HG02678 (cell line): ENCODE data around the gene CPLX4.

Experiments
- ATAC-seq: cut with Tn5 transposase; IDR thresholded peaks from one replicate; pipeline ENCODE4 v1.9.1; 2021; ENCODE audit warnings: mild to moderate bottlenecking, moderate library complexity; ENCODE audit not compliant: unreplicated experiment

CPLX4 gene

GRCh38 chr18:59308248-59308937 is 10.1 kb downstream of the CPLX4 start:
- peak; percentile 94 for ATAC-seq

GRCh38 chr18:59306640-59307039 is 11.8 kb downstream of the CPLX4 start:
- ATAC-seq = no peak

- ATAC-seq = no peak
Observed at GRCh38 chr18:59305295-59305694, 13.2 kb downstream of the CPLX4 start.

GRCh38 chr18:59303656-59304195 is 14.7 kb downstream of the CPLX4 start:
- ATAC-seq = no peak

- no peak for ATAC-seq
Observed at GRCh38 chr18:59303006-59303405, 15.4 kb downstream of the CPLX4 start.

- no peak for ATAC-seq
Observed at GRCh38 chr18:59301929-59302328, 16.5 kb downstream of the CPLX4 start.

GRCh38 chr18:59300676-59301285 is 17.7 kb downstream of the CPLX4 start:
- ATAC-seq = no peak

GRCh38 chr18:59298871-59299270 is 19.6 kb downstream of the CPLX4 start:
- no peak for ATAC-seq

GRCh38 chr18:59293317-59293716 is 25.1 kb downstream of the CPLX4 start:
- ATAC-seq = no peak

GRCh38 chr18:59286341-59286740 is 32.1 kb downstream of the CPLX4 start:
- no peak for ATAC-seq

- no peak for ATAC-seq
Observed at GRCh38 chr18:59282341-59282740, 36.1 kb downstream of the CPLX4 start.

- ATAC-seq = no peak
Observed at GRCh38 chr18:59279722-59280121, 38.7 kb downstream of the CPLX4 start.

- no peak for ATAC-seq
Observed at GRCh38 chr18:59279193-59279592, 39.3 kb downstream of the CPLX4 start.

- ATAC-seq = no peak
Observed at GRCh38 chr18:59278793-59279192, 39.7 kb downstream of the CPLX4 start.

- ATAC-seq = no peak
Observed at GRCh38 chr18:59276047-59276446, 42.4 kb downstream of the CPLX4 start.

GRCh38 chr18:59275406-59275949 is 43.0 kb downstream of the CPLX4 start:
- no peak for ATAC-seq

- no peak for ATAC-seq
Observed at GRCh38 chr18:59274533-59274928, 43.9 kb downstream of the CPLX4 start.

- no peak for ATAC-seq
Observed at GRCh38 chr18:59273759-59274532, 44.5 kb downstream of the CPLX4 start.

- no peak for ATAC-seq
Observed at GRCh38 chr18:59272891-59273758, 45.3 kb downstream of the CPLX4 start, which contains the start of gene RAX. Gene RAX, minus strand, starts transcription at chr18:59273454. Its CDS starts 248 bp downstream, at chr18:59273206.

GRCh38 chr18:59272221-59272888 is 46.1 kb downstream of the CPLX4 start:
- no peak for ATAC-seq
